HG03520 (cell line): Measurements from ENCODE around the gene SAMM50.

Source experiments
- ATAC-seq: cut with Tn5 transposase; IDR thresholded peaks from one replicate; pipeline ENCODE4 v1.9.1; 2021; ENCODE audit warnings: mild to moderate bottlenecking, moderate library complexity; ENCODE audit not compliant: unreplicated experiment

SAMM50 gene

DNA sequence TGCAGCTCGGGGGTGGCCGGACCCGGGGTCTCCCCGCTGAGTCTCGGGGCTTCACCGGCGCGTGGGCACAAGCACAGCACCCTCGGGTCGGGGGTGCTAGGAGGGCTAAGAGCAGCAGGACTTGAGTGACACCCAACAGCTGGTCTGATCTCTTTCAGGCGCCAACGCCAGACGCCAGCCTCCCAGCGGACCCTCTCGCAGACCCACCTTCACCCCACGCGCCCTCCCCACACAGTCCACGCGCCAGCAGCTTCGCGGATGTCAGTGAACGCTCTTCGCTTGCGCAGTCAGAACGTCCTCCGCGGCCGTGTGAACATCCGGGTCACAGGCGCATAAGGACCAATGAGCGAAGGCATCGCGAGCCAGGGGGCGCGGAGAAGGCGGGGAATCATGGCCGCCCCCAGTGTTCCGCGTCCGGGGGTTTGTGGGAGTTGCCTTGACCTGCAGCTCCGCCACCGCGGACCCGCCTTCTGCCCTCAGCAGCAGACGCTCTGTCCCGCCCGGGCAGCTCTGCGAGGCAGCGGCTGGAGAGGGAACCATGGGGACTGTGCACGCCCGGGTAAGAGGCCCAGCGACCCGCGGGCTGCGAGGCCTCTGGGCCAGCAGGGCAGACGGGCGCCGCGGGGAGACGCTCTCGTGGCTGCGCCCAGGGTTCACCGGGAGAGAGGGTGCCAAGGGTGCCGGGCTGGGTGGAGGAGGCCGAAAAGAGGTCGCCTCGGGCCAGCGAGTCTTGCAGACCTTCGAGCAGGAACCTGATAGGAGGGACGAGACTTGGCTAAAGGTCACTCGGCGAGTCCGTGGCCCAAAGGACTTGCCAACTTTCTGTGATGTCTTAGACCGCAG is at the start of gene SAMM50:
SAMM50 (plus strand) TSS at position 403 of the 843 bp plus-strand sequence; CDS start at position 539, 136 bp downstream.
- peak; percentile 78 for ATAC-seq

DNA sequence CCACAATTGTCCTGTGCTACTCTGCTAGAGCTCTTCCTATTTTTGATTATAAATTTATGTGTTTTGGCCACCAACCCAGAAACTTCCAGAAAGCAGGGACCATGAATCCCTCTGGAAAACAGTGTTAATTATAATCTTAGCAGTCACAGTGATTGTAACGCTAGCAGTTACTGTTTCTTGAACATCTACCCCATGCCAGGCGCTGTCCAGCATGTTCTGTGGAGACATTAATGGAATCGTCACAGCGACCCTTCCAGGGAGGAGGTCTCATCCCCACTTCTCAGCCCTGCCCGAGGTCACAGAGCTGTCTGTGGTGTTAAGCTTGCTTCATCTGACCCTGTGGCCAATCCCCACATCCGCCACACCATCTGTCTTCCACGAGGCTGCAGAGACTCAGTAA is 49.6 kb upstream of the SAMM50 start:
- ATAC-seq = no peak

DNA sequence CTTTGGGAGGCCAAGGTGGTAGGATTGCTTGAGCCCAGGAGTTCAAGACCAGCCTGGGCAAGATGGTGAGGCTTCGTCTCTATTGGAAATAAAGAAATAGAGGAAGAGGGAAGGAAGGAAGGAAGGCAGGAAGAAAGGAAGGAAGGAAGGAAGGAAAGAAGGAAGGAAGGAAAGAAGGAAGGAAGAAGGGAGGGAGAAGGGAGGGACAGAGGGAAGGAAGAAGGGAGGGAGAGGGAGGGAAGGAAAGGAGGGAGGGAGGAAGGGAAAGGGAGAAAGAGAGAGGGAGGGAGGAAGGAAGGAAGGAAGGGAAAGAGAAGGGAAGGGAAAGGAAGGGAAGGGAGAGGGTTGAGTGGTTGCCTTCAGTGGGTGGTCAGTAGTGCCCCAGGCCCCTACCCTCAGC is 45.5 kb upstream of the SAMM50 start:
- no peak for ATAC-seq

DNA sequence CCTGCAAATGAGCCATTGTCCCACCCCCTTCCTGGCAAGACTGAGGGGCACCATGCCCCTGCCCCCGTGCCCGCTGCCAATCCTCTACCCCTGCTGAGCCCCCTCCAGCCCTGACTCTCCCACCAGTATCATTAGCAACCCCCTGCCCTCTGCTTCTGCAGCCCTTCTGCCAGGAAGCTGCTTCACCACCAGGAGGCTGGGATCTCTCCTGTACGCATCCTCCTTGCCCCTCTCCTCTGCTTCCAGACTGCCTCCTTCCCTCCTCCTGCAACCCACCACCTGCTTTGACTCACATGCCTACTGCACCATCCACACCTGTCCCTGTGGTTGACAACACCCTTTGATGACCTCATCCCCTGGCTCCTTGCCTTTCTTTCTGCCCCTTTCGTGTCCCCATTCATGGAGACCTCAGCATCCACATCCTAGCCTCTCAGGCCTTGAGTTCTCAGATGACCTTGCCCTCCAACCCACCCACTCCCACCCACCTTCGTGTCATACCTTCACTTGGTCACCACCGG is 45.0 kb upstream of the SAMM50 start:
- ATAC-seq = no peak

DNA sequence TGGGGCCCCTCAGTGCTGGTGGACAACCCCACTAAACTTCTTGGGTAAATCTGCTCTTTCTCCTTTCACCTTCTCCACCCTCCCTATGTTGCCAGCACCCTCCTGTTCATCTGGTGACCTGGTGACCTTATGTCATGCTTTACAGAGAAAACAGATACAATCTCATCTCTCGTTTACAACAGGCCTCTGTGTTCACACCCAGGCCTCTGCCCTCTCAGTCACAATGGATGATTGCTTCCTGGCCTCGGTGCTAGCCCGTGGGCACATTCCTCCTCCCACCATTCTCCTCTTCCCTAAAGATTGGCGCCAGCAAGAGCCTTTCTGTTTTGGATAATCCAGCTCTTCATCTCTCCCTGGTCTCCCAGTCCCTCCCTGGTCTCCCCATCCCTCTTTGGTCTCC is 43.9 kb upstream of the SAMM50 start:
- ATAC-seq = no peak

DNA sequence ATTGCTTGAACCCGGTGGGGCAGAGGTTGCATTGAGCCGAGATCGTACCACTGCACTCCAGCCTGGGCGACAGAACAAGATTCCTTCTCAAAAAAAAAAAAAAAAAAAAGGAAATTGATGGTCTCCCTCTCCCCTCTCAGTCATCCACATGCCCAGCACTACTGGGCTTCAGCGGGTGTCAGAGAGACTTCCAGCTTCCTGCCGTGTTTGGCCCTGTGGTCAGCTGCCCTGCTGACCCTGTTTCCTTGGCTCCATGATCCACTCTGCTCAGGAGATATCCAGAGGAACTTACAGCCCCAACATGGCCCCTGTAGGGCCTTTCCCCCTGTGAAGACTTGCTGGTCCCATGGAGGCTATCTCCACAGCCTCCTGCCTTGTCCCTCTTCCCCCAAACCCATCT is 37.7 kb upstream of the SAMM50 start:
- no peak for ATAC-seq

DNA sequence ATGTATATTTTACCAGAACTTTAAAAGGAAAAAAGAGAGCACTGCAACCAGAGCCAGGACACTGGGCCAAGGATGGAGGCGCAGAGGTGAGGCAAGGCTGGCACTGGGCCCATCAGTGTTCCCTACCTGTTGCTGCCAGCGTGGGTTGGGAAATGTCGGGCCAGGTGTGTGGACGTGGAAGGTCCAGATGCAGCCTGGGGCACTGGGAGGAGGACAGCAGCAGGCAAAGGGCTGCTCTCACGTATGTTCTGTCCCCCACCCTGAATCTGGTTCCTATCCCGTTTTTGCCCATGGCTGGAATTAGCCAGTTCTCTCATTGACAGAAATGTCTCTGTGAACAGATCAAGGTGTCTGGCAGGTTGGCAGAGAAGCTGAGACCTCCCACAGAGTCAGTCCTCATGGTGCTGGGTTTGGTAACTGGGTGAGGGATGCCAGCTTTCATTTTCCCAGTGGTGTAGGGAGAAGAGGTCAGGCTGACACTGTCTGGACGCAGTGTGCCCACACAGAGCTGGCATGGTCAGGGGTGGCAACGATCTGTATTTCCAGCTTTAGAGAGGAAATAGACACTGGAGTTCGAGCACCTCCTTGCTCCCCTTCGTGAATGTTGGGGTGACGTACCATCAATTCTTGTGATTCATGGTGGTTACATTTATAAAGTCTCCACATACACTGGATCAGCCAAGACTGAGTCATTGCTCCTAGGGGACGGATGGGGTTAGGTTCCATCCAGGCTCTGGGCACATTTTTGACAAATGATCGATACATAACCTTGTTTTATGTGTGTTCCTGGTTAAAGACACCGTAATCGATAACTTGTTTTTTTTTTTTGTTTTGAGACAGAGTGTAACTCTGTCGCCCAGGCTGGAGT is 35.9 kb upstream of the SAMM50 start:
- no peak for ATAC-seq

DNA sequence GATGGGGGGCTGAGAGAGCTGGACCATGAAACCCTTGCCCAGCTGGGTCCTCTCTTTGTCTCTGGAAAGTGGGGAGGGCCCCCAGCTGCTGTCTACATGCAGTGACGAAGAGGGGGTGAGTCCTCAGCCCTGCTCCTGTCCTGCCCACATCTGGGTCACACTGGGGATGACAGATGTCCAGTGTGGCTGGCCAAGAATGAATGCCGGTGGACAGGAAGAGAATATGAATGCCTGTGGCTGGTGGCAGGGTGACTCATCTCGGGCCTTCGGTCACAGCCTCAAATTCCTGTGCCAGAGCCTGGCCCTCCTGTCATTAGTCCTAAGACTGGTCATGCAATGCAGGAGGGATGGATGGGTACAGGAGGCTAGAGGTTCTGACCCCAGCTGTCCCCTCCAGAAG is 33.9 kb upstream of the SAMM50 start:
- no peak for ATAC-seq

DNA sequence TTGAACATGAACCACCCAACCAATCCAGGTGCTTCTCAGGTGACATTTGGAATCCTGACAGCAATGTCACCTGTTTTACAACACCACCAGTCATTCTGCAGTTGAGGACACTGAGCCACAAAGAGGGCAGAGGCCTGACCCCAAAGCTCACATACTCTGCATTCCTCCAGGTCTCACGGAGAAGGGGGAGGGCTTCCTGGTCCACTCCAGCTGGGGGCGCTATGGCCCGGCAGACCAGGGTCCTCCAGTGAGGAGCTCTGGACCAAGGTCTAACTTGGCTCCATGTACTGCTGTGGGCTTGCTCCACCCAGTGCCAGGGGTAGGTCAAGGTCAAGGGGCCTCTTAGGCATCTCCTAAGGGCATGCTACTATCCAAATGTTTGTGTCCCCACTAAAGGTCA is 33.1 kb upstream of the SAMM50 start:
- ATAC-seq = no peak

DNA sequence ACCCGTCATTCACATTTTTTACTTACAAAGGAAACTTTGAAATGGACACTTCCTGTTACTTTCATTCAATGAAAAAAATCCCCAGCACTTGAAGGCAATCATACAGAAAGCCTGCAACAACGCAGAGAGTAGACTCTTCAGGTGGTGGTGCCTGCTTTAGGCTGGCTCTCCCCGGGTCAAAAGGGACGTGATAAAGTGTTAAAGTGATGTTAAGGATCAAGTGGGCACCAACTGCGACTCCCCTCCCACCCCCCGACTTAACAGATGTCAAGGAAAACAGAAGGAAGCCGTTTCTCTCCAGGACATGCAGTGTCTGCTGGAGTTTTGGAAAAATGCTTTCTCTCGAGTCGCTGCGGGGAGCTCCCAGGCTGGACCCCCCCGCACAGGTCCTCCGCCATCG is 32.1 kb upstream of the SAMM50 start:
- ATAC-seq = no peak

DNA sequence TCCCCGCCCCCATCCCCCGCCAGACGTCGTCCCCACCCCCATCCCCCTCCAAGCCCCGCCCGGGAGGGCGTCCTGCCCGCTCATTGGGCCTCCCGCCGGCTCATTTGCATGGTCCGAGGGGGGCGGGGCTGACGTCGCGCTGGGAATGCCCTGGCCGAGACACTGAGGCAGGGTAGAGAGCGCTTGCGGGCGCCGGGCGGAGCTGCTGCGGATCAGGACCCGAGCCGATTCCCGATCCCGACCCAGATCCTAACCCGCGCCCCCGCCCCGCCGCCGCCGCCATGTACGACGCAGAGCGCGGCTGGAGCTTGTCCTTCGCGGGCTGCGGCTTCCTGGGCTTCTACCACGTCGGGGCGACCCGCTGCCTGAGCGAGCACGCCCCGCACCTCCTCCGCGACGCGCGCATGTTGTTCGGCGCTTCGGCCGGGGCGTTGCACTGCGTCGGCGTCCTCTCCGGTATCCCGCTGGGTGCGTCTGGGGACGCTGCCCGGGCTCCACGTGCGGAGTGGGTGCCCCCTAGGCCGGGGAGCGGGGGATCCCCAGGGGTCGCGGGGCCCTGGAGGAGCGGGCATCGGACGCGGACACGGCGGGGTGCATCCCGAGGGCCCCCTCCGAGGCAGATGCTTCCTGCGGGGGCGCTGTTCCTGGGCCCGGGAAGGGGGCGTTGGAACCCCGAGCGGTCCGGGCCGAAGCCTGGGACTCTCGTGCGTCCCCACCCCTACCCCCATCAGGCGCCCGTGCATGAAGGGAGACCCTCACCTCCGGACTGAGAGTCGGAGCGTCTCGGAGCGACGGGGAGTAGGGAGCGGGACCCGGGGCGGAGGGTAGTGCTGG is 31.4 kb upstream of the SAMM50 start, which contains the start of gene PNPLA3:
PNPLA3 (plus strand) TSS at position 175 of the 834 bp plus-strand sequence; CDS start at position 282, 107 bp downstream.
- ATAC-seq = no peak

DNA sequence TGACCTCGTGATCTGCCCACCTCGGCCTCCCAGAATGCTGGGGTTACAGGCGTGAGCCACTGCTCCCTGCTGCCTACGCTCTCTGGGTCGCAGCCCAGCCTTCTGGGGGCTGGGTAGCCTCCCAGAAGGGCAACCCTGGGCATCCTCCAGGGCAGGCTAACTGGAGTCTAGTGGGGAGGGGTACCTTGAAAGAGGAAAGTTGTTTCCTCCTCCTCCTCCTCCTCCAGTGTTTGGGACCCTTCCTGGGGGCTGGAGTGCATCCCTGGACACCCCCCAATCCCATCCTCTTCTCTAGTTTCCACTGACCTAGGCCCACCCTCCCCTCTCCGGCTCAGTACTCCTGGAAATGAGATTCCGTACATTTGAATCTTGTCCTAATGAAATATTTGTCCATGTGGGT is 30.4 kb upstream of the SAMM50 start:
- ATAC-seq = no peak

DNA sequence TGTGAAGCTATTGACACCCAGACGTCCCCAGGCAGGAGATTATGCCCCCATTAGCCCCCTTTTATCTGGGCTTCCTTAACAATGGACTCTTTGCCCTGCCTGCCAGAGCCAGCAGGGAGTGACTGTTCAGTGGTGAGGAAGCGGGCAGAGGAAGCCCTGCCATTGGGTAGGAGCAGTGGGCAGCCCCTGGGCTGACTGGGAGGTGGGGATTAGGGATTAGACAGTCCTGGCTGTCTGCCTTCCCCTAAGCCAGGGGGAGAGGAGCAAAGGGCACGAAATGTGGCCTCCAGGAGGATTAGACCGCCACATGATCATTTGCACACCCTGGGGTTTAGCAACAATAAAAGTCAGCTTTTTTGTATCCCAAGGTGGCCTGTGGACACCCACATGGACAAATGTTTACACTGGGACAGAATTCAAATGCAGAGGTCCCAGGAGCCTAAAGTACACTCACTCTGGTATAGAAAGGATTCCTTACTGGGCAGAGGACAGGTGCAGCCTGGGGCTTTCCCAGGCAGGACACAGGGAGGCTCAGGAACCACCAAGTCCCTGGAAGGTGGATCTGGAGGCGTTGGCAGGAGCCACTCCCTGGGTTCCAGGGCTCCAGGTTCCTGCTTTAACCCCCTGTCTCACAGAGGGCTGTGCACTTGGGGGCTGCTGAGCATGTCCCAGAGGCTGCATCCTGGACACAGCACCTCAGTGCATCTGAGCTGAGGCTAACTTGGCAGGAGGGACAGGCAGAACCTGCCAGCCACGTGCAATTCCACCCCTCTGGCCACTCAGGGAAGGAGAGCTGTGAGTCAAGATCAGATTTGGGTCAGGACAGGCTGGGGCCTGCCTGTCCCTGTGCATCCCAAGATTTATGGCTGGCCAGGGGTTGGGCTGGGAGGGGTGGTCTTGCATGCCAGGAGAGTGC is 29.6 kb upstream of the SAMM50 start:
- ATAC-seq = no peak

DNA sequence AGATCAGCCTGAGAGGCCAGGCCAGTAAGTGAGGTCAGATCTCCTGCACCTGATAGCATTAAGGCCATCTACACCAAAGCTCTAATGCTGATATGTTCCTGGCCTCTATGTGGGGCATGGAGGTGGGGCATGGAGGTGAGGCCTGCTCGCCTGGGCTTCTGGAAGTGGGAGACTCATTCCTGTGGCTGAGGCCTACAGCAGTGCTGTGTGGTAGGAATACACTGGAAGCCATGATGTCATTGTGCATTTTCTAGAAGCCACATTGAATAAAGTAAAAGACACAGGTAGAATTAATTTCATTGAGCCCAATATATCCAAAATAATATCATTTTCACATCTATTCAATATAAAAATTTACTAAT is 28.9 kb upstream of the SAMM50 start:
- ATAC-seq = no peak

DNA sequence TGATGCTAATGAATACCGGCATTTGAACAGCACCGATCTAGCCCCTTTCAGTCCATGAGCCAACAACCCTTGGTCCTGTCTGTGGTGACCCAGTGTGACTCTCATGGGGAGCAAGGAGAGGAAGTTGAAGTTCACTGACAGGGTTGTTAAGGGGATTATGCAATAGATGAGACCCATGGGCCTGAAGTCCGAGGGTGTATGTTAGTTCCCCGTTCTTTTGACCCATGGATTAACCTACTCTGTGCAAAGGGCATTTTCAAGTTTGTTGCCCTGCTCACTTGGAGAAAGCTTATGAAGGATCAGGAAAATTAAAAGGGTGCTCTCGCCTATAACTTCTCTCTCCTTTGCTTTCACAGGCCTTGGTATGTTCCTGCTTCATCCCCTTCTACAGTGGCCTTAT is 26.8 kb upstream of the SAMM50 start:
- ATAC-seq = no peak

DNA sequence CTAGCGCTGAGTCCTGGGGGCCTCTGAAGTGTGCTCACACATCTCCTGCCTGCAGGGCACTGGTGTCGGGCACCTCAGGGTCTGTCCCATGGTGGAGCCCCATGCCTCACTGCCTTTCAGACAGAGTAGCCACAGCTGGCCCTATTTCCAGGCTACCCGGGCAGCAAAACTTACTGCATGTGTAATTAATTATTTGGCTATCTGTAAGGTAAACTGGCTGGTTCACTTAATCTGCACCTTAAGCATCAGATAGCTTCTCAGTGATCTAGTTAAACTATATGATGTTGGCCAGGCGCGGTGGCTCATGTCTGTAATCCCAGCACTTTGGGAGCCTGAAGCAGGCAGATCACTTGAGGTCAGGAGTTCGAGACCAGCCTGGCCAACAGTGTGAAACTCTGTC is 26.3 kb upstream of the SAMM50 start:
- ATAC-seq = no peak

DNA sequence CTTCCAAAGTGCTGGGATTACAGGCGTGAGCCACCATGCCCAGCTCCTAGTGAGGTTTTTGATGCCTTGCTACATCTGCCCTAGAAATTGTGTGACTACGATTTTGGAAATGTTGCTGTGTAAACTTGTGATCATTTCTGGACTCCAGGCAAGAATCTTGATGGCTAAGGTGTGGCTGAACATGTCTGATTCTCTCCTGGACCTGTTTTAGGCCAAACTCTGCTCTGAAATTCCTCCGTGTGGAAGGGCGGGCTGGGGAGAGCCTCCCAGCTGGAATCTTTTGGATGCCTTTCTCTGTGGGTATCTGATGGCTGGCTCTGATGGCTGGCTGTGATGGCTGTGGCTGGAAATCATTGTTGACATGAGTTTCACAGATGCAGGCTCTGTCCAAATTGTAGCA is 23.5 kb upstream of the SAMM50 start:
- ATAC-seq = no peak

DNA sequence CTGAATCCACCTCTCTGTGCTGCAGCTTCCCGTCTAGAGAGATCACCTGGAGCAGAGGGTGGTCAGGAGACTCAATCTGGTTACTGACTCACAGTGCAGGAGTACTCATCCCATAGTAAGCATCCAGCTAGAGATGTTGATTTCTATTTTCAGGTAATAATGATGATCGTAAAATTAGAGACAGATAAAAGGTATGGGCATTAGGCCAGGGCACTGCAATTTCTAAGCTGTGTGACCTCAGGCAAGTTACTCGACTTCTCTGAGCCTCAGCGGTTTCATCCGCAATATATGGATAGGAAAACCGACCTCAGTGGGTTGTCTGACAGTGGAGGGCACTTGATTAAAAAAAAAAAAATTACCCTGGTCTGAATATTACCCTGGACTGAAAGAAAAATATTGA is 13.8 kb upstream of the SAMM50 start:
- no peak for ATAC-seq

DNA sequence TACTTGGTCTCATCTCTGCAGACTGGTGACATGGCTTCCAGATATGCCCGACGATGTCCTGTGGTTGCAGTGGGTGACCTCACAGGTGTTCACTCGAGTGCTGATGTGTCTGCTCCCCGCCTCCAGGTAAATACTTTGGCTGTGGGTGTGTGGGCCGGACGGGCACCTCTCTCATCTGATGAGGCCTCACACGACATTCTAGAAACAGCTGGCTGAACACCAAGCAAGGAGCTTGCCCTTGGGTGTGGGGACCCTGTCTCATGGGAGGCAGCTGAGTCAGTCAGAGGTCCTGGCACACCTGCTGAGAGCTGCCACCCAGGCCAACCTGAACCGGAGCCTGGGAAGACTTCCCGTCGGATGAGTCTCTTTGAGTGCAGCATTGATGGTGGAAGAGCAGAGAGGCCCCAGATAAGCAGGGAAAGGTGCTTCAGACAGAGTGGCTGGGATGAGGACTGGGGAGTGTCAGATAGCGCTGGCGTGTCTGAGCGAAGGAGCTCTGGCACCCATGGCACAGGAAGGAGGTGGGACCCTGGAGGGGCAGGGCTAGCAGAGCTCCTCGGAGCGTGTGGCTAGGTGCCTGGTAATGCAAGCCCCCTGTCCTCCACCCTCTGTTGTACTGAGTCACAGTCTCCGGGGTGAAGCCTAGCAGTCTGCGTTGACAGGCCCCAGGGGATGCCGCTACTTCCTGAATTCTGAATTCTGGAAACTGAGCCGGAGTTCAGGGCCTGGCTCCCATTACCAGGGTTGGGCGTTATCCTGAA is 10.4 kb upstream of the SAMM50 start:
- no peak for ATAC-seq
